Caco-2 (cell line): Measurements from ENCODE around the gene TBKBP1. TPM values are rescaled to one million over a fixed set of nuclear protein-coding genes. Genes with fewer than 3 reads are reported as not detected.

Experiments used
- BruUV-seq: library from RNA; stranded (reverse); fragments of 400-500 nt; replicated peaks from 2 replicates; lab custom pipeline; 2021; lab: Mats Ljungman, UMichigan
- CTCF ChIA-PET: fragments of 300-600 bp; sonication (Branson Sonifier 250); formaldehyde crosslinking; loops from one replicate; lab custom pipeline; 2022; ENCODE audit warnings: antibody characterized with exemption; lab: Charles Lee
- POLR2A ChIA-PET: fragments of 300-600 bp; sonication (Branson Sonifier 250); formaldehyde crosslinking; loops from one replicate; lab custom pipeline; 2022; ENCODE audit warnings: antibody characterized with exemption; lab: Charles Lee
- DNase-seq, 2 experiments: peaks; one replicate each; pipeline versions ENCODE4 v3.0.0 to v3.0.0-alpha.2; 2020 to 2022
- H3K27me3 ChIP-seq: replicated peaks from 2 replicates; pipeline ENCODE4 v1.6.0; 2011; ENCODE audit warnings: low read length; ENCODE audit not compliant: control insufficient read depth, insufficient read depth
- H3K36me3 ChIP-seq: 2 replicates; pipeline ENCODE4 v1.5.1; 2011; ENCODE audit warnings: low read length; ENCODE audit not compliant: control insufficient read depth, insufficient read depth
- H3K4me1 ChIP-seq: fragments of 250-450 bp; sonication (Bioruptor Pico); 2 replicates; pipeline ENCODE4 v1.5.1; 2020; ENCODE audit warnings: mild to moderate bottlenecking
- H3K4me3 ChIP-seq: 2 replicates; pipeline ENCODE4 v1.5.1; 2011; ENCODE audit warnings: low read depth, mild to moderate bottlenecking, control low read depth, low read length
- H3K9me3 ChIP-seq: fragments of 250-450 bp; sonication (Bioruptor Pico); 2 replicates; pipeline ENCODE4 v1.5.1; 2020; ENCODE audit warnings: mild to moderate bottlenecking, moderate library complexity
- H3K27ac Mint-ChIP-seq: one replicate; pipeline ENCODE4 v1.8.0; 2022; ENCODE audit warnings: mixed read lengths; ENCODE audit not compliant: unreplicated experiment
- H3K27me3 Mint-ChIP-seq: one replicate; pipeline ENCODE4 v1.8.0; 2022; ENCODE audit warnings: mixed read lengths; ENCODE audit not compliant: insufficient read depth, unreplicated experiment
- H3K36me3 Mint-ChIP-seq: one replicate; pipeline ENCODE4 v1.8.0; 2022; ENCODE audit warnings: mild to moderate bottlenecking, mixed read lengths; ENCODE audit not compliant: insufficient read depth, unreplicated experiment
- H3K4me1 Mint-ChIP-seq: one replicate; pipeline ENCODE4 v1.8.0; 2022; ENCODE audit warnings: low read depth, mixed read lengths; ENCODE audit not compliant: unreplicated experiment
- H3K4me3 Mint-ChIP-seq: one replicate; pipeline ENCODE4 v1.8.0; 2022; ENCODE audit warnings: mild to moderate bottlenecking, moderate library complexity, mixed read lengths; ENCODE audit not compliant: unreplicated experiment
- H3K9me3 Mint-ChIP-seq: one replicate; pipeline ENCODE4 v1.8.0; 2022; ENCODE audit warnings: mixed read lengths; ENCODE audit not compliant: unreplicated experiment
- intact Hi-C: fragments of 100-400 bp; cut with micrococcal nuclease; formaldehyde crosslinking; loops from one replicate; pipeline ENCODE4 v1.10.0; 2022; ENCODE audit not compliant: unreplicated experiment
- total RNA-seq: library from RNA; stranded (reverse); gene quantifications from 2 replicates; pipeline ENCODE4 v1.2.3, GENCODE V29; 2022
- TF ChIP-seq, protein P1 (sequence below), 2 experiments: fragments of 200-600 bp in 1 of 2; IDR thresholded peaks; 1 replicate in 1 of 2; 2 replicates in 1 of 2; pipeline versions ENCODE4 v1.5.1 to v1.8.0; 2011 to 2022; ENCODE audit warnings: antibody characterized with exemption in 1 of 2, control low read depth in 1 of 2, inconsistent platforms in 1 of 2, low read depth in 1 of 2, low read length in 1 of 2, mild to moderate bottlenecking in 1 of 2, moderate library complexity in 1 of 2; ENCODE audit not compliant: insufficient read depth in 1 of 2, severe bottlenecking in 1 of 2, unreplicated experiment in 1 of 2

Gene TBKBP1
- total RNA-seq, 1 experiment from 2014 or later: 27.4 TPM

DNA sequence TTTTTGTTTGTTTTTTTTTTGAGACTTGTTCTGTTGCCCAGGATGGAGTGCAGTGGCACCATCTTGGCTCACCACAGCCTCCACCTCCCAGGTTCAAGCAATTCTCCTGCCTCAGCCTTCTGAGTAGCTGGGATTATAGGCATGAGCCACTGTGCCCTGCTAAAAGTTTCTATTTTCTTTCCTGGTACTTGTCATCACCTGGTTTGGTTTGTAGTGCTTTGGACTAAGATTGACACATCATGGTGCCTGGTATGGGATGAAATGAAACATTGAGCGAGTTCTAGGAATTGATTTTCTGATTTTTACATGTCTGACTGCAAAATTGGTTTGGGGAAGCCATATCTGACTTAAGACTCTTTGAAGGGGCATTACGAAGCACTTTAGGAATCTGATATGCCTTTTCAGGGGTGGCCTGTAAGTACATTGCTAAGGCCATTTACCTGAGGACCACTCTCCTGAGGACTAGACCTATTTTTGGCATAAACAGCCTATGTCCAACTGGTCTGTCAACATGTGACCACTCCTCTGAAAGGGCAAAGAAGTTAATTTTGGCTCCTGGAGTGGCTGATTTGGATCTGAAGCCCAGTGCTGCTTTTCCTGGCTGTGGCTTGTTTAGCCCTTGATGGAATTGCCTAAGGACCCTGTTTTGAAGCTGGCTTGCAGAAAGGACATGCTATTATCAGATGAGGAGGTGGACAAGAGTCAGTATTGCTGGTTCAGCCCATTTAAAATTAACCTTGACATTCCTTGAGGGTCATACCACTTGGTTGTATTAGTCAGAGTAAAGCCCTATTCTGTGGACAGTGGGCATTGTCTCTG is 18.4 kb upstream of the TBKBP1 start:
- no peaks in the 10 kb centered on the region for H3K27me3 Mint-ChIP-seq
- H3K27me3 ChIP-seq: no peaks in the 10 kb centered on the region
- TF ChIP-seq, protein P1, sequence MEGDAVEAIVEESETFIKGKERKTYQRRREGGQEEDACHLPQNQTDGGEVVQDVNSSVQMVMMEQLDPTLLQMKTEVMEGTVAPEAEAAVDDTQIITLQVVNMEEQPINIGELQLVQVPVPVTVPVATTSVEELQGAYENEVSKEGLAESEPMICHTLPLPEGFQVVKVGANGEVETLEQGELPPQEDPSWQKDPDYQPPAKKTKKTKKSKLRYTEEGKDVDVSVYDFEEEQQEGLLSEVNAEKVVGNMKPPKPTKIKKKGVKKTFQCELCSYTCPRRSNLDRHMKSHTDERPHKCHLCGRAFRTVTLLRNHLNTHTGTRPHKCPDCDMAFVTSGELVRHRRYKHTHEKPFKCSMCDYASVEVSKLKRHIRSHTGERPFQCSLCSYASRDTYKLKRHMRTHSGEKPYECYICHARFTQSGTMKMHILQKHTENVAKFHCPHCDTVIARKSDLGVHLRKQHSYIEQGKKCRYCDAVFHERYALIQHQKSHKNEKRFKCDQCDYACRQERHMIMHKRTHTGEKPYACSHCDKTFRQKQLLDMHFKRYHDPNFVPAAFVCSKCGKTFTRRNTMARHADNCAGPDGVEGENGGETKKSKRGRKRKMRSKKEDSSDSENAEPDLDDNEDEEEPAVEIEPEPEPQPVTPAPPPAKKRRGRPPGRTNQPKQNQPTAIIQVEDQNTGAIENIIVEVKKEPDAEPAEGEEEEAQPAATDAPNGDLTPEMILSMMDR (IDR thresholded peaks at IDR 0.05; ENCODE audit: insufficient read depth in 1 of 2, low read depth in 1 of 2, low read length in 1 of 2, severe bottlenecking in 1 of 2, unreplicated experiment in 1 of 2): no peak
- intact Hi-C loops: no loop called here
- H3K27ac Mint-ChIP-seq: no peak overlapping the region
- no peaks in the 10 kb centered on the region for H3K4me1 Mint-ChIP-seq
- no TSS peak for BruUV-seq
- no peak overlapping the region for H3K4me3 Mint-ChIP-seq
- peaks cover 41% of the 10 kb centered on the region for H3K36me3 ChIP-seq
- H3K4me3 ChIP-seq: no peak overlapping the region
- no peak for DNase-seq
- H3K4me1 ChIP-seq: no peaks in the 10 kb centered on the region; the same call in 1 of the 2 replicates
- H3K36me3 Mint-ChIP-seq: peaks cover 100% of the 10 kb centered on the region
- H3K9me3 Mint-ChIP-seq: no peaks in the 10 kb centered on the region
- ChIA-PET CTCF (interaction anchor here (0.7 to 3.8 kb wide), 3 partner anchors 12 to 152 kb away, joined by 3 to 21 read pairs (median 3); partner anchors contain the start of gene KPNB1), POLR2A (interaction anchor here (0.5 to 1.6 kb wide), 3 partner anchors 23 to 27 kb away, joined by 3 to 6 read pairs (median 3); partner anchors contain the start of gene KPNB1)
- no peaks in the 10 kb centered on the region for H3K9me3 ChIP-seq

DNA sequence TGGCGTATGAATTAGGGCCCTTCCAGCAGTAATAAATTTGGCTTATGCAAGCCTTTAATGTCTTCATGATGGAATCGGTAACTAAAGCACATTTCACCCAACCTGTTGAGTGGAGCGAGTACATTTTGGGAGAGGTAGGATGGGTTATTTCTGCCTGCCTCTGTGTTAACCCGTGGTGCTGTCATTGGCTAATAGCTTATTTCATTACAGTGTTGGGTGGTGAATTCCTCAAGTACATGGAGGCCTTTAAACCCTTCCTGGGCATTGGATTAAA is 17.8 kb upstream of the TBKBP1 start:
- Mint-ChIP-seq H3K4me3 (no peak overlapping the region), H3K4me1 (no peaks in the 10 kb centered on the region), H3K27me3 (no peaks in the 10 kb centered on the region), H3K9me3 (no peaks in the 10 kb centered on the region), H3K27ac (no peak overlapping the region), H3K36me3 (peaks cover 100% of the 10 kb centered on the region)
- no TSS peak for BruUV-seq
- Histone ChIP-seq H3K4me1 (no peaks in the 10 kb centered on the region; the same call in 1 of the 2 replicates), H3K9me3 (no peaks in the 10 kb centered on the region), H3K27me3 (no peaks in the 10 kb centered on the region), H3K4me3 (no peak overlapping the region), H3K36me3 (peaks cover 40% of the 10 kb centered on the region)
- intact Hi-C loops: no loop called here
- TF ChIP-seq, protein P1 (IDR thresholded peaks at IDR 0.05; ENCODE audit: insufficient read depth in 1 of 2, low read depth in 1 of 2, low read length in 1 of 2, severe bottlenecking in 1 of 2, unreplicated experiment in 1 of 2): no peak
- ChIA-PET POLR2A (interaction anchor here (0.5 to 1.0 kb wide), 6 partner anchors 11 to 76 kb away, joined by 3 to 5 read pairs (median 4); partner anchors contain the start of gene KPNB1), CTCF (interaction anchor here (0.7 to 3.8 kb wide), 3 partner anchors 13 to 27 kb away, joined by 3 to 21 read pairs (median 6); partner anchors contain the start of gene KPNB1)
- DNase-seq: no peak

DNA sequence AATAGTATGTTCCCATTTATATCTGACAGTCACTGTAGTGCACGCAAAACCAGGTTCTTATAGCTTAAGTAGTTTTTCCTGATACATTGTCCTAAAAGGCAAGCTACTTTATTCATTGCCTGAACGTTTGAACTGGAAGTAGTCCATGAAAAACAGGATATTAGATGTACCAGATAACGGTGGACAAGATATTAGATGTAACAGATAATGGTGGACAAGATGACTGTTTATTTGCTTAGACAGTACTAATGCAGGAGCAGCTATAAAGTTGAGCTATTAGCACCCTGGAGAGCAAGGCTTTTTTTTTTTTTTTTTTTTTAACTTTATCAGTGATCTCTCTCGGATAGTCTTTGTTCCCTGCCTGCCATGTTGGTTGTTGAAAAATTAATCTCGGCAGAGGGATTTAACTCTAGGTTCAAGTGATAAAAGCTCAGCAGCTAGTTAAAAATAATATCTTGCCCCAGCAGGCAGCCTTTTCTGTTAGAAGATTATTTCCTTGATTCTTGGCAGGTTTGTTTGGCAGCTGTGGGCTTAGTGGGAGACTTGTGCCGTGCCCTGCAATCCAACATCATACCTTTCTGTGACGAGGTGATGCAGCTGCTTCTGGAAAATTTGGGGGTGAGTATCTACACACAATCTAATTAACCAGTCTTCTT is 17.3 kb upstream of the TBKBP1 start:
- Mint-ChIP-seq H3K27me3 (no peaks in the 10 kb centered on the region), H3K9me3 (no peaks in the 10 kb centered on the region), H3K4me1 (no peaks in the 10 kb centered on the region), H3K27ac (no peak overlapping the region), H3K36me3 (peaks cover 100% of the 10 kb centered on the region), H3K4me3 (no peak overlapping the region)
- ChIA-PET POLR2A (interaction anchor here (0.5 to 1.1 kb wide), 8 partner anchors 10 to 75 kb away, joined by 3 to 6 read pairs (median 4); partner anchors contain the start of gene KPNB1), CTCF (interaction anchor here (0.7 to 3.8 kb wide), 4 partner anchors 13 to 27 kb away, joined by 3 to 21 read pairs (median 6); partner anchors contain the start of gene KPNB1)
- Histone ChIP-seq H3K36me3 (peaks cover 40% of the 10 kb centered on the region), H3K27me3 (no peaks in the 10 kb centered on the region), H3K4me3 (no peak overlapping the region), H3K9me3 (no peaks in the 10 kb centered on the region), H3K4me1 (no peaks in the 10 kb centered on the region; the same call in 1 of the 2 replicates)
- BruUV-seq: no TSS peak
- TF ChIP-seq, protein P1 (IDR thresholded peaks at IDR 0.05; ENCODE audit: insufficient read depth in 1 of 2, low read depth in 1 of 2, low read length in 1 of 2, severe bottlenecking in 1 of 2, unreplicated experiment in 1 of 2): no peak
- no peak for DNase-seq
- intact Hi-C loops: no loop called here
